Astrocyte of the hippocampus (primary cell): Measurements from ENCODE around the gene WDSUB1.

Experiments used
- DNase-seq: peaks from one replicate; pipeline ENCODE4 v3.0.0; 2011; ENCODE audit warnings: low read depth, low spot score

Gene WDSUB1

DNA sequence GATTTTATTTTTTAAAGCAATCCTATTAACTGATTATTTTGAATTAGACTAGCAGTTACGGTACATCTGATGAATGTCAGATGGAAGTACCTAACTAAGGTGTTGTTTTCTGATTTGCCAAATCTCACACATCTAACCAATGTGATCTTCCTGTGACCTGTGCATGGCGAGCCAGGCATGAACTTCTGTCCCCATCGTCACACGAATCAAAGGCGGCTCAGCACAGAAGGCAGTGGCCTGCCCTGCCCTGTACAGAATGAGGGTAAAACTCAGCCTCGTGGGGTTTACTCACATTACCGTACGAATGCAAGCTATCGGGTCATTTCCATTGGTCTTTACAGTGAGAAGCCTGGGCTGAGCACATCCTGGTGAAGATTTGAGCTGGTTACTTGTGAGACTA is 87.3 kb downstream of the WDSUB1 start:
- no peak for DNase-seq

GRCh38 chr2:159196393-159196925 is 90.0 kb downstream of the WDSUB1 start:
- no peak for DNase-seq

GRCh38 chr2:159195697-159196096 is 90.8 kb downstream of the WDSUB1 start:
- DNase-seq: no peak

DNA sequence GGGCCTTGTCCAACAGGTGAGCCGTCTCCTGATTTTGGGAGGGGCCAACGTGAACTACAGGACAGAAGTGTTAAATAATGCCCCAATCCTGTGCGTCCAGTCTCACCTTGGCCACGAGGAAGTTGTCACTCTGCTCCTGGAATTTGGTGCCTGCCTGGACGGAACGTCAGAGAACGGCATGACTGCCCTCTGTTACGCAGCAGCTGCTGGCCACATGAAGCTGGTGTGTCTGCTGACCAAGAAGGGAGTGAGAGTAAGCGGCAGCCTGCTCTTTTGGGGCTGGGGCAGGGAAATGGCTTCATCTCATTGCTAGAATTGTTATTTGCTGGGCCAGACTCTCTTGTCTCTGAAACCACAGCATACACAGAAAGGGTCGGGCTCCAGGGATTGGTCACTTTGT is 92.3 kb downstream of the WDSUB1 start:
- DNase-seq: no peak

DNA sequence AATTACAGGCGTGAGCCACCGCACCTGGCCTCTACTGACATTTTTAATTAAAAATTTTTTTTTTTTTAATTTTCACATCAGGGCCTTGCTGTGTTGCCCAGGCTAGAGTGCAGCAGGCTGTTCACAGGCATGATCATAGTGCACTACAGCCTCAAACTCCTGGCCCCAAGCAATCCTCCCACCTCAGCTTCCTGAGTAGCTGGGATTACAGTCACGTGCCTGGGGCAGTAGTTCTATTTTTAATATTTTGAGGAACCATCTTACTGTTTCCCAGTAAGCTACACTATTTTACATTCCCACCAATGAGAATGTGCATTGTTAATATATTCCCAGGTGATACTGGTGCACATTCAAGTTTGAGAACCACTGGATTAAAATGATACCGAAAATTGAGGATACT is 92.7 kb downstream of the WDSUB1 start:
- no peak for DNase-seq

- DNase-seq: no peak
Observed at GRCh38 chr2:159192371-159192918, 94.1 kb downstream of the WDSUB1 start.

- DNase-seq: no peak
Observed at GRCh38 chr2:159188449-159188848, 98.1 kb downstream of the WDSUB1 start.

DNA sequence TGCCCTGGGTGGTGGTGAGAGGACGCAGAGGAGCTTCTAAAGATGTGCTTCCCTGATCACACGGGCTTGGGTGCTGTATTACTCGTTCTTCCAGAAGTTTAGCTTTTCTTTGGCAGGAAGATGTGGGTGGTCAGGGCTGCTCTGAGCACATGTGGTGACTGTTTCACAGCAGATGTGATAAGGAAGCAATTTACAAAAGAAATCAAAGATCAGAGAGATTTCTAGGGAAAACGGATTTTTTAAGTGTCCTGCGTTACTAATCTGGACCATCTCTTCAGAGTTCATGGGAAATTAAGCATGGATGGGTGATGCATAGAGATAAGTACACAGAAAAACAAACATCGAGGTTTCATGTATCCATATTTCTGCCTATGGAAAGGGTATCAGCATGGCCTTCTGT is 99.4 kb downstream of the WDSUB1 start:
- DNase-seq: no peak

DNA sequence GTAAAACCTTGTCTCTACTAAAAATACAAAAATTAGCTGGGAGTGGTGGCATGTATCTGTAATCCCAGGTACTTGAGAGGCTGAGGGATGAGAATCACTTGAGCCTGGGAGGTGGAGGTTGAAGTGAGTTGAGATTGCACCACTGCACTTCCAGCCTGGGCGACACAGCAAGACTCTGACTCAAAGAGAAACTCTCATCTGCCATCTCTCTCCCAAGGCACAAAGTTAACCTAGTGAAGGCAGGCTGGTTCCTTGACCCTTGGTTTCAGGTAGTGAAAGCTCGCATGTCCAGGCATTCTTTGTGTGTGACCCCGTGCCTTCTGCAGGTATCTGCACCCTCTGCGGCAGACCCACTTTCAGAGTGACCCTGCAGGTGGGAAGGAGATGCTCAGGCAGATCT is 100.0 kb downstream of the WDSUB1 start:
- DNase-seq: no peak
